Lower leg skin (tissue), 3 donors: Measurements from ENCODE around the gene CZIB.

Experiments
- CTCF ChIP-seq, 3 donors: fragments of 450-650 bp; IDR thresholded peaks; one replicate each; pipeline ENCODE4 v1.5.1; 2016; ENCODE audit warnings: antibody characterized with exemption in 3 of 3, mild to moderate bottlenecking in 3 of 3, moderate library complexity in 2 of 3
- POLR2A ChIP-seq, 2 donors: fragments of 450-650 bp; IDR thresholded peaks; one replicate each; pipeline ENCODE4 v1.6.1; 2016 to 2017; ENCODE audit warnings: antibody characterized with exemption in 2 of 2, mild to moderate bottlenecking in 1 of 2, moderate library complexity in 1 of 2

- TF ChIP-seq POLR2A (IDR thresholded peaks at IDR 0.05) (no peak), CTCF (IDR thresholded peaks at IDR 0.05) (no peak)
Observed at GRCh38 chr1:53166912-53167311, 53.5 kb downstream of the CZIB start.
